K562 (cell line): Measurements from ENCODE around the gene SRP54. TPM values are rescaled to one million over a fixed set of nuclear protein-coding genes. Genes with fewer than 3 reads are reported as not detected.
A peak's percentile ranks its signal among the peaks of the same experiment; 100 is the strongest.

Experiments
- CBFA2T3 ChIP-seq: fragments of 450-650 bp; IDR thresholded peaks from 2 replicates; pipeline ENCODE4 v1.6.1; 2017
- HDAC6 ChIP-seq: IDR thresholded peaks from 2 replicates; pipeline ENCODE4 v1.6.1; 2012; ENCODE audit warnings: low read depth, mild to moderate bottlenecking, control low read depth, inconsistent platforms, low read length, moderate library complexity
- KLF1 ChIP-seq: fragments of 450-650 bp; IDR thresholded peaks from 2 replicates; pipeline ENCODE4 v1.6.1; 2016; ENCODE audit warnings: missing genetic modification characterization, missing compliant biosample characterization
- MCM2 ChIP-seq: fragments of 450-650 bp; IDR thresholded peaks from 2 replicates; pipeline ENCODE4 v1.6.1; 2017; ENCODE audit warnings: low read depth, mild to moderate bottlenecking
- PTRF ChIP-seq: fragments of 450-650 bp; IDR thresholded peaks from 2 replicates; pipeline ENCODE4 v1.6.1; 2016; ENCODE audit warnings: mild to moderate bottlenecking, missing genetic modification characterization, missing compliant biosample characterization
- SMAD4 ChIP-seq: fragments of 250-450 bp; sonication (Bioruptor Pico); conservative IDR thresholded peaks from 2 replicates; pipeline ENCODE4 v1.8.0; 2021; ENCODE audit warnings: inconsistent platforms, mild to moderate bottlenecking, moderate library complexity
- SMARCE1 ChIP-seq: fragments of 450-650 bp; IDR thresholded peaks from 2 replicates; pipeline ENCODE4 v1.7.1; 2016; ENCODE audit warnings: mild to moderate bottlenecking
- SREBF2 ChIP-seq: sonication (generic); formaldehyde crosslinking; IDR thresholded peaks from 2 replicates; pipeline ENCODE4 v1.4.0; 2020; ENCODE audit warnings: mild to moderate bottlenecking, missing genetic modification reagents
- UBTF ChIP-seq, 2 experiments: IDR thresholded peaks; 2 replicates each; pipeline ENCODE4 v1.6.1; 2012; ENCODE audit warnings: improper control_type of control experiment in 2 of 2, low read depth in 2 of 2, low read length in 2 of 2, borderline replicate concordance in 1 of 2
- USF1 ChIP-seq: sonication (generic); formaldehyde crosslinking; IDR thresholded peaks from 2 replicates; pipeline ENCODE4 v1.9.0; 2022; ENCODE audit warnings: mild to moderate bottlenecking, missing genetic modification reagents
- ZNF175 ChIP-seq: fragments of 200-800 bp; sonication (Bioruptor generic); IDR thresholded peaks from 2 replicates; pipeline ENCODE4 v1.6.1; 2016; ENCODE audit warnings: low read depth, mild to moderate bottlenecking, missing genetic modification characterization, missing compliant biosample characterization
- ZNF507 ChIP-seq: conservative IDR thresholded peaks from 2 replicates; pipeline ENCODE4 v1.6.1; 2017; ENCODE audit warnings: missing genetic modification characterization, missing compliant biosample characterization
- ZNF766 ChIP-seq: fragments of 200-800 bp; sonication (Bioruptor generic); conservative IDR thresholded peaks from 2 replicates; pipeline ENCODE4 v1.6.1; 2016; ENCODE audit warnings: missing genetic modification characterization, missing compliant biosample characterization
- polyA plus RNA-seq, 8 experiments: library from polyadenylated mRNA; depleted of rRNA in 4 of 8; stranded (reverse) in 5 of 8; unstranded in 3 of 8; fragments of >200 nt; fragmentation: Nextera tagmentation in 2 of 8; fragmentation: Illumina TruSeq in 1 of 8; extraction: Ambion mirVana in 2 of 8; extraction: Trizol in 1 of 8; gene quantifications; 2 replicates each; pipeline versions ENCODE4 v1.2.1 to v1.2.3, GENCODE V29; 2011 to 2014; ENCODE audit warnings: inconsistent platforms in 1 of 8, missing spikeins in 1 of 8
- total RNA-seq, 7 experiments: library from RNA; depleted of rRNA in 6 of 7; stranded (reverse); fragments of >200 nt in 6 of 7; fragmentation: Illumina TruSeq in 2 of 7; extraction: Trizol in 2 of 7; gene quantifications; 2 replicates each; pipeline versions ENCODE4 v1.2.1 to v1.2.3, GENCODE V29; 2011 to 2021; ENCODE audit warnings: low replicate concordance in 1 of 7
- TF ChIP-seq, protein P1 (sequence below): fragments of 450-650 bp; IDR thresholded peaks from 2 replicates; pipeline ENCODE4 v1.7.1; 2018; ENCODE audit warnings: mild to moderate bottlenecking, low read depth; ENCODE audit not compliant: partially characterized antibody
- TF ChIP-seq, protein P2 (sequence below): fragments of 450-650 bp; formaldehyde crosslinking; conservative IDR thresholded peaks from 2 replicates; pipeline ENCODE4 v1.4.0; 2022; ENCODE audit warnings: mild to moderate bottlenecking, missing genetic modification characterization
- TF ChIP-seq, protein P3 (sequence below): fragments of 250-450 bp; sonication (Bioruptor Pico); IDR thresholded peaks from 2 replicates; pipeline ENCODE4 v1.5.0; 2020; ENCODE audit warnings: mild to moderate bottlenecking
- TF ChIP-seq, protein P4 (sequence below): fragments of 250-450 bp; sonication (Bioruptor Pico); IDR thresholded peaks from 2 replicates; pipeline ENCODE4 v1.8.0; 2021; ENCODE audit warnings: moderate library complexity, mild to moderate bottlenecking, inconsistent platforms

The SRP54 gene
- total and polyA plus RNA-seq, 9 of the 15 experiments (the other 6 are each of a cell fraction or from before 2014, with no cell fraction given): 28.6 to 69.8 (median 51.7) TPM

- TF ChIP-seq, protein P1, sequence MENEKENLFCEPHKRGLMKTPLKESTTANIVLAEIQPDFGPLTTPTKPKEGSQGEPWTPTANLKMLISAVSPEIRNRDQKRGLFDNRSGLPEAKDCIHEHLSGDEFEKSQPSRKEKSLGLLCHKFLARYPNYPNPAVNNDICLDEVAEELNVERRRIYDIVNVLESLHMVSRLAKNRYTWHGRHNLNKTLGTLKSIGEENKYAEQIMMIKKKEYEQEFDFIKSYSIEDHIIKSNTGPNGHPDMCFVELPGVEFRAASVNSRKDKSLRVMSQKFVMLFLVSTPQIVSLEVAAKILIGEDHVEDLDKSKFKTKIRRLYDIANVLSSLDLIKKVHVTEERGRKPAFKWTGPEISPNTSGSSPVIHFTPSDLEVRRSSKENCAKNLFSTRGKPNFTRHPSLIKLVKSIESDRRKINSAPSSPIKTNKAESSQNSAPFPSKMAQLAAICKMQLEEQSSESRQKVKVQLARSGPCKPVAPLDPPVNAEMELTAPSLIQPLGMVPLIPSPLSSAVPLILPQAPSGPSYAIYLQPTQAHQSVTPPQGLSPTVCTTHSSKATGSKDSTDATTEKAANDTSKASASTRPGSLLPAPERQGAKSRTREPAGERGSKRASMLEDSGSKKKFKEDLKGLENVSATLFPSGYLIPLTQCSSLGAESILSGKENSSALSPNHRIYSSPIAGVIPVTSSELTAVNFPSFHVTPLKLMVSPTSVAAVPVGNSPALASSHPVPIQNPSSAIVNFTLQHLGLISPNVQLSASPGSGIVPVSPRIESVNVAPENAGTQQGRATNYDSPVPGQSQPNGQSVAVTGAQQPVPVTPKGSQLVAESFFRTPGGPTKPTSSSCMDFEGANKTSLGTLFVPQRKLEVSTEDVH: peak; percentile 86
- TF ChIP-seq UBTF (IDR thresholded peaks at IDR 0.05; ENCODE audit: borderline replicate concordance in 1 of 2, low read depth in 2 of 2, low read length in 2 of 2): peak; percentile 37 to 88; a peak in 1 of 4 replicates
- TF ChIP-seq SREBF2 (CRISPR knock-in tag): no peak
- TF ChIP-seq HDAC6: no peak
- no peak for TF ChIP-seq ZNF507 (tag)
- TF ChIP-seq, protein P2, sequence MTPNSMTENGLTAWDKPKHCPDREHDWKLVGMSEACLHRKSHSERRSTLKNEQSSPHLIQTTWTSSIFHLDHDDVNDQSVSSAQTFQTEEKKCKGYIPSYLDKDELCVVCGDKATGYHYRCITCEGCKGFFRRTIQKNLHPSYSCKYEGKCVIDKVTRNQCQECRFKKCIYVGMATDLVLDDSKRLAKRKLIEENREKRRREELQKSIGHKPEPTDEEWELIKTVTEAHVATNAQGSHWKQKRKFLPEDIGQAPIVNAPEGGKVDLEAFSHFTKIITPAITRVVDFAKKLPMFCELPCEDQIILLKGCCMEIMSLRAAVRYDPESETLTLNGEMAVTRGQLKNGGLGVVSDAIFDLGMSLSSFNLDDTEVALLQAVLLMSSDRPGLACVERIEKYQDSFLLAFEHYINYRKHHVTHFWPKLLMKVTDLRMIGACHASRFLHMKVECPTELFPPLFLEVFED: no peak
- TF ChIP-seq ZNF175 (CRISPR knock-in tag): no peak
- TF ChIP-seq SMARCE1: no peak
- TF ChIP-seq, protein P3, sequence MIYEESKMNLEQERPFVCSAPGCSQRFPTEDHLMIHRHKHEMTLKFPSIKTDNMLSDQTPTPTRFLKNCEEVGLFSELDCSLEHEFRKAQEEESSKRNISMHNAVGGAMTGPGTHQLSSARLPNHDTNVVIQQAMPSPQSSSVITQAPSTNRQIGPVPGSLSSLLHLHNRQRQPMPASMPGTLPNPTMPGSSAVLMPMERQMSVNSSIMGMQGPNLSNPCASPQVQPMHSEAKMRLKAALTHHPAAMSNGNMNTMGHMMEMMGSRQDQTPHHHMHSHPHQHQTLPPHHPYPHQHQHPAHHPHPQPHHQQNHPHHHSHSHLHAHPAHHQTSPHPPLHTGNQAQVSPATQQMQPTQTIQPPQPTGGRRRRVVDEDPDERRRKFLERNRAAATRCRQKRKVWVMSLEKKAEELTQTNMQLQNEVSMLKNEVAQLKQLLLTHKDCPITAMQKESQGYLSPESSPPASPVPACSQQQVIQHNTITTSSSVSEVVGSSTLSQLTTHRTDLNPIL: no peak
- 0 out of 2 replicates have a peak, but pooled peaks have one; percentile 24 for TF ChIP-seq KLF1
- TF ChIP-seq MCM2: no peak
- no peak for TF ChIP-seq SMAD4
- TF ChIP-seq USF1 (CRISPR knock-in tag): peak; percentile 88
- TF ChIP-seq ZNF766 (CRISPR knock-in tag): no peak
- TF ChIP-seq PTRF (tag): no peak
- TF ChIP-seq, protein P4, sequence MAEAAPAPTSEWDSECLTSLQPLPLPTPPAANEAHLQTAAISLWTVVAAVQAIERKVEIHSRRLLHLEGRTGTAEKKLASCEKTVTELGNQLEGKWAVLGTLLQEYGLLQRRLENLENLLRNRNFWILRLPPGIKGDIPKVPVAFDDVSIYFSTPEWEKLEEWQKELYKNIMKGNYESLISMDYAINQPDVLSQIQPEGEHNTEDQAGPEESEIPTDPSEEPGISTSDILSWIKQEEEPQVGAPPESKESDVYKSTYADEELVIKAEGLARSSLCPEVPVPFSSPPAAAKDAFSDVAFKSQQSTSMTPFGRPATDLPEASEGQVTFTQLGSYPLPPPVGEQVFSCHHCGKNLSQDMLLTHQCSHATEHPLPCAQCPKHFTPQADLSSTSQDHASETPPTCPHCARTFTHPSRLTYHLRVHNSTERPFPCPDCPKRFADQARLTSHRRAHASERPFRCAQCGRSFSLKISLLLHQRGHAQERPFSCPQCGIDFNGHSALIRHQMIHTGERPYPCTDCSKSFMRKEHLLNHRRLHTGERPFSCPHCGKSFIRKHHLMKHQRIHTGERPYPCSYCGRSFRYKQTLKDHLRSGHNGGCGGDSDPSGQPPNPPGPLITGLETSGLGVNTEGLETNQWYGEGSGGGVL (CRISPR knock-in tag): no peak
- TF ChIP-seq CBFA2T3: no peak
Measured at GRCh38 chr14:34982421-34983147, at the start of gene SRP54 (continued).
